Measurements from ENCODE around the gene CLEC4M.

- TF ChIP-seq CTCF (conservative IDR thresholded peaks at IDR 0.05) = no peak
- no peak for TF ChIP-seq ZFX (IDR thresholded peaks at IDR 0.05)
These were observed 29.7 kb upstream of the CLEC4M start for GRCh38 chr19:7733376-7733775.

Data from C4-2B (cell line).